ENCODE measurements around the gene SLC6A1.
"Not testable (repeated sequence)": the region's sequence is repeated elsewhere in the genome, so short reads cannot be mapped to it uniquely, and the experiment has no call there.

SLC6A1 gene

DNA sequence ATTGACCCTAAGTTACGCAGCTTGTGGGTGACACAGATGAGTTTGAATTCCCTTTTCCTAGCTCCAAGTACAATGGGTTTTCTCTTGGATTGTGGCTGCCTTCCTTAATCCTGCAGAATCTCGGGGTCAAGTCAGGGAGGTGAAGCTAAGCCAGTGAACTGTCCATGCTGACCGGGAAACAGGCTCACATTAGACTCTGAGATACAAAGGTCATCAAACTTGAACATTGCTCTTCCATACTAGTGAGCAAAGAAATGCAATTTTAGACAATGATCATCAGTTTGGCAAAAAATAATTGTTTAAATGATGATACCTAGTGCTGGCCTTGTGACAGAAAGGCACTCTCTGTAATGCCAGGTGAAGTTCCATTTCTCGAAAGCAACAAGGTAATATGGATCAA, 31.6 kb downstream of the SLC6A1 start:
- DNase-seq = no peak

- no peak for DNase-seq
Measured at GRCh38 chr3:11029948-11030347, 37.4 kb downstream of the SLC6A1 start.

DNA sequence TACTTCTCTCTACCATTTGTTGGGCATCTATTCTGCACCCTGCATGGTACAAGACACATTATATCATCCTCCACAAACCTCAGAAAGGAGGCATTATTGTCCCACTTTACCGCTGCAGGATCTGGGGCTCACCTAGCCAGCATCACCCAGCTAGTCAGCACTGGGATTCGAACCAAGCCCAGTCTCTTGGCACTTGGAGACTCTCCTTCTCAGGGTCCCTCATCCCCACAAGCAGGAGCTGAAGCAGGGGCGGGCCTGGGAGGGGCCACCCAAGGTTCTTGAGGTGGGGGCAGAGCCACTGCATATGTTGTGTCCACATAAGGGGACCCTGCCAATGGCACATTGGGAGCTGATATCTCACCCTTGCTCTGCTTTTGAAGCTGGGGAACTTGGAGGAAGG, 41.3 kb downstream of the SLC6A1 start:
- no peak for DNase-seq

- no peak for DNase-seq
Measured at GRCh38 chr3:11034309-11034985, 41.9 kb downstream of the SLC6A1 start.

- no peak for DNase-seq
Measured at GRCh38 chr3:11035757-11036505, 43.4 kb downstream of the SLC6A1 start.

DNA sequence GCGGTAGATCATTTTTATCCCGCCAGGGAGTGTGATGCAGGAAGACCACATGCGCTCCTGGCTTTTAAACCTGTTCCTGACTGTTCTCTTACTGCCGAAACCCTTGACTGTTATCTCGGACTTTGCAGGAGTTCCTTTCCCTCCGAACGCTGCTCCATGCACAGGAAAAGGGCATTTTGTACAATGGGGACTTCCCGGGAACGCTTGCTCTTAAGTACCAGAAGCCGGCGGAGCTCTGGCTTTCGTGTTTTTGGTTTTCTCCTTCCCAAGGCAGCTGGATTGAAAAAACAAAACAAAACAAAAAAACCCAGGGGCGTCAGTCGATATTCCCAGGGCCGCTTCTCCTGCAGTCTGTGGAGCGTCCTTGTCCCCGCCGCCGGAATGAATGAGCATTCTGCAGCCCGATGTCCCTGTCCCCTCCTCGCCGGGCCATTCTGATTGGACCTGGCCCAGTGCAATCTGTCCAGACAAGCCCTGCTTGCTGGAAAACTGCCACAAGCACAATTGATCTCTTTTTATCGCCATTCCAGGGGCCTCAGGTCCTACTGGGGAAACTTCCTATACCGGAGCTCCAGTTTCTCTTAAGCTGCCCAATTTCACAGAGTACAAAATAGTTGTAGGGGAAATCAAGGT, 44.8 kb downstream of the SLC6A1 start:
- no peak for DNase-seq

DNA sequence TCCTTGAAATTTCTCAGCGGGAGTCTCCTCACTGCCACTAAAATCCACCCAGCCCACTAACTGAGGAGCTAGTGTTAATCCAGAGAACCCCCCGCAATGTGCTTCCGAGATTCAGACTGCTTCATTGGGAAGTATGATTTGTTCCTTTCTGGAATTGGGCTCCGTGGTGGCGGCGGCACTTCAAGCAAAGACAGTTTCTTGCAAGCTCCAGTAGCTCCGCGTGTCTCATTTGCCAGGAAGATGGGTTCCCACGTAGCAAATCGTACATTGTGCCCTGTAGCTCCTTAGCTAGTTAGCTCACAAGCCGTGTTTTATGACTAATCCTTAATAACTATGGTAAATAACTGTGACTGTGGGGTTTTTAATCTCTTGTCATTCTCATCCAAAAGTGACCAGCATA, 45.4 kb downstream of the SLC6A1 start:
- no peak for DNase-seq

GRCh38 chr3:11045536-11045935, 53.0 kb downstream of the SLC6A1 start:
- no peak for DNase-seq

DNA sequence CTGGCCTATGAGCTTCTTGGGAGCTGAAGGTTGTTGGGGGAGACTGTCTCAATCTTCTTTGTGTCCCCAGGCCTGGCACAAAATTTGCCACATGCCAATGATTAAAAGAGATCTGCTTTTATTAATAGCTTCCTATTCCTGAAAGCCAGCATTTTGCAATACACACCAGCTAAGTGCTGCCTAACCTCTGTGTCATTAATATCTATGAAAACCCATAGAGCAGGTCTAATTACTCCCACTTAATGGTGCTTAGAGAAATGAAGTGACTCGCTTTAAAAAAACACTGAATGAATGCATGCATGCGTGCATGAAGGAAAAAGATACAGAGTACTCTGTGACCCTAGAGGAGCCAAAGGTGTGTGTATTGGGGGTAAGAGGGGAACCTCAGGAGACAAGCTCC, 55.0 kb downstream of the SLC6A1 start:
- no peak for DNase-seq

DNA sequence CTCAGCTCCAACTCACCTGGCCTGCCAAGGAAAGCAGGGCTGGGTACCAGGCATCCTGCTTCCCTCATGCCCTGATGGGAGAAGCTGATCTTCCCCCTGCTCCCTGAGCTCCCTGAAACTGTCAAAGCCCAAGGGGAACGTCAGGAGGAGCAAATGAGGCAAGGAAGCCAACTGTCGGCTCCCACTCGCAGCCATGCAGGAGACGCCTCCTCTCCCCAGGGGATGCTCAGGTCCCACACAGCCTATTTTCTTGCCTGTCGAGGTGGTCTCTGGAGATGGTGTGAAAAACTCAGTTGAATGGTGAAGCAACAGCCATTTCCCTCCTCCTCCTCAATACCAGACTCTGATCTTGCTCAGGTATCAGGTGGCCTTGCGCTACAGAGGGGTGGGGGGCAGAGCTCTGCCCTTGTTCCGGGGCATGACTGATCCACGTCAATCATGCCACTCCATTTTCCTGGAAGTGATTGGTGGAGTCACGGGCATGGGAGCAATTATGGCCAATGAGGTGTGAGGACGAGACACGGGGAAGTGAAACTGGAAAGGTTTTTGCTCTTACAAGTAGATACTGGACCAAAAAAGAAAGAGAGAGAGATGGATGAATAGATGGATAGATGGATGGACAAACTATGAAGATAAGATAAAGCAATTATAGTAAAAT, 58.2 kb downstream of the SLC6A1 start:
- DNase-seq = no peak

- no peak for DNase-seq
Measured at GRCh38 chr3:11053926-11054503, 61.5 kb downstream of the SLC6A1 start.

GRCh38 chr3:11054739-11055438, 62.3 kb downstream of the SLC6A1 start:
- DNase-seq = no peak

DNA sequence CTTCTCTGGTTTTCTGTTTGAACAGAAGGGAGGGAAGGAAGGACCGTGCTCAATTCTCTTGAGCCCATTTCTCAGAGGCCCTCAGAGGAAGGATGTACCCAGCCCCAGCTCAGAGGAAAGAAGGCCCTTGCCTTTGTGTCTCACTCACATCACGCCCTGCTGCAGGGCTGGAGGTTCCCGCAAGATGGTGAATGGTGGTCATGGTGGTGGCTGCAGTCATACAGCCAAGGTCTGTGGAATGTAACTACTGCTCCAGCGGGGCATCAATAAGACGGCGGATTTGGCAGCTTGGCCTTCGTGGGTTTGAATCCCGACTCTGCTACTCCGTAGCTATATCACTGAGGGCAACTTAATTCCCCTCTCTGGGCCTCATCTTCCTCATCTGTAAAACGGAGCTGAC, 62.9 kb downstream of the SLC6A1 start:
- DNase-seq = no peak

DNA sequence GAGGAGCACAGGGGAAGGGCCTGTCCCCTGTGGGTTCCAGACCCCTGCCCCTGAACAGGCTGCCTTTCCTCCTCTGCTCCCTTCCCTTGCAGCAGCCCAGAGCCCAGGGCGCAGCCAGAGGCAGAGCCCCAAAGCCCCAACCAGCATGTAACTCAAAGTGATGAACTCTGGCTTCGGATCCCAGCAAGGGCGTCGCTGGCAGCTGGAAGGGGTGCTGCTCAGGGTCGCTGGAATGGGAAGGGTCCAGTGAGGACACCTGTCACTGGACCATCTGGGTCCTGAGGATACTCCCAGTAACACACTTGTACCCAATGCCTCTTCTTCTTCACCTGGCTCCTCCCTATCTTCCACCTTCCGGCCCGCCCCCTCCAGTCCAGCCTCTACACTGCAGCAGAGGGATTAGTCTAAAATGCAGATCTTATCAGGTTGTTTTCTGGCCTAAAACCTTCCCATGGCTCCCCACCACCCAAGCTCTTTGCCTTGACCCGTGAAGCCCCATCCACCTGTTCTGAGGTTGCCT, 64.0 kb downstream of the SLC6A1 start:
- DNase-seq = no peak

DNA sequence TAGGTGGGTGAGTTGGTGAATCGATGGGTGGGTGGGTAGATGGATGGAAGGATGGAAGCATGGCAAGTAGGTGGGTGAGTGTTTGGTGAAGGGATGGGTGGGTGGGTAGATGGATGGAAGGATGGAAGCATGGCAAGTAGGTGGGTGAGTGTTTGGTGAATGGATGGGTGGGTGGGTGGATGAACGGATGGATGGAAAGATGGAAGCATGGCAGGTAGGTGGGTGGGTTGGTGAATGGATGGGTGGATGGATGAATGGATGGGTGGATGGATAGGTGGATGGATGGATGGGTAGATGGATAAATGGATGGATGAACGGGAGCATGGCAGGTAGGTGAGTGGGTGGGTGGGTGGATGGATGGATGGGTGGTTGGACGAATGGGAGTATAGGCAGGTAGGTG, 65.1 kb downstream of the SLC6A1 start:
- DNase-seq = no peak

- no peak for DNase-seq
Measured at GRCh38 chr3:11059090-11059798, 66.7 kb downstream of the SLC6A1 start.

- DNase-seq = no peak
Measured at GRCh38 chr3:11059799-11060115, 67.2 kb downstream of the SLC6A1 start.

- DNase-seq = no peak
Measured at GRCh38 chr3:11060500-11061251, 68.1 kb downstream of the SLC6A1 start.

- DNase-seq = not testable (repeated sequence)
Measured at GRCh38 chr3:11061268-11061871, 68.8 kb downstream of the SLC6A1 start.

DNA sequence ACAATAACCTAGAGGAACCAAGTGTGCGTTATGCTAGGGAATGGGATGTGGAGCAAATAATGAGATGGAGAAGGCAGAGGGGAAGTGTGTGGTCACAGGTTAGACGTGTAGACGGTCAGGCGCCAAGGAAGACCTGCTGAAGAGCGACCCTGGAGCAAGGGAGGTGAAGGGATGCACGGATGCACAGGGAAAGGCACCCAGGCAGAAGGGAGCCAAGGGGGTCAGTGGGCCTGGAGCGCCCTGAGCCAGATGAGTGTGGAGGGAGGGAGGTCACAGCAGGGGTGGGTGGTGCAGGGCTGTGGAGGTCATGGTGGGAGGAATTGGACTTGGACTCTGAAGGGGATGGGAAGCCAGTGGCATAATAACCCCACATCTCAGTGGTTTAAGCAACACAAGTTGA, 70.2 kb downstream of the SLC6A1 start:
- DNase-seq = no peak
